Stomach (tissue), 4 donors: Measurements from ENCODE around the gene PAQR5.

Experiments used
- EP300 ChIP-seq: sonication (generic); formaldehyde crosslinking; IDR thresholded peaks from one replicate; pipeline ENCODE4 v1.6.1; 2017; ENCODE audit warnings: antibody characterized with exemption
- POLR2AphosphoS5 ChIP-seq, 3 donors: sonication (generic); formaldehyde crosslinking; IDR thresholded peaks; one replicate each; pipeline ENCODE4 v1.6.1; 2016; ENCODE audit warnings: antibody characterized with exemption in 3 of 3
- TF ChIP-seq, protein P1 (sequence below), 7 experiments: fragments of 450-650 bp in 4 of 7; fragments of 200-600 bp in 3 of 7; sonication (generic) in 3 of 7; IDR thresholded peaks; one replicate each; pipeline ENCODE4 v1.5.1; 2016 to 2019; ENCODE audit warnings: antibody characterized with exemption in 7 of 7, control low read depth in 2 of 7, mild to moderate bottlenecking in 1 of 7

DNA sequence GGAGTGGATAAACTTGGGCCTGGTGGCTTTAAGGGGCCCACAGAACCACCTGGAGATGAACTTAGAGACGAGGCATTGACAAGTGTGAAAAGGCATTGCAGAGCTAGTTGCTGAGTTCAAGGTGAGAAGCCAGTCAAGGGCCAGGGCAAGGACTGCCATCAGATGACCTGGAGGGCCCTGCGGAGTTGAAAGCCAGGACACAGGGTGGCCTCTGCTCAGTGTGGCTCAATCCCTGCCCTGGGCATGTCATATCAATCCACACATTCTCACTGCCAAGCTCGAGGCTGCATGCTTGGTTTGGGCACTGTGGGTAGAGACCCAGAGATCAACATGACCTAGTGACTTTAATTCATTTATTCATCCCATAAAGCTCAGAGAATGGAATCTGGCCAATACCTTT is 9.2 kb downstream of the PAQR5 start:
- TF ChIP-seq, protein P1, sequence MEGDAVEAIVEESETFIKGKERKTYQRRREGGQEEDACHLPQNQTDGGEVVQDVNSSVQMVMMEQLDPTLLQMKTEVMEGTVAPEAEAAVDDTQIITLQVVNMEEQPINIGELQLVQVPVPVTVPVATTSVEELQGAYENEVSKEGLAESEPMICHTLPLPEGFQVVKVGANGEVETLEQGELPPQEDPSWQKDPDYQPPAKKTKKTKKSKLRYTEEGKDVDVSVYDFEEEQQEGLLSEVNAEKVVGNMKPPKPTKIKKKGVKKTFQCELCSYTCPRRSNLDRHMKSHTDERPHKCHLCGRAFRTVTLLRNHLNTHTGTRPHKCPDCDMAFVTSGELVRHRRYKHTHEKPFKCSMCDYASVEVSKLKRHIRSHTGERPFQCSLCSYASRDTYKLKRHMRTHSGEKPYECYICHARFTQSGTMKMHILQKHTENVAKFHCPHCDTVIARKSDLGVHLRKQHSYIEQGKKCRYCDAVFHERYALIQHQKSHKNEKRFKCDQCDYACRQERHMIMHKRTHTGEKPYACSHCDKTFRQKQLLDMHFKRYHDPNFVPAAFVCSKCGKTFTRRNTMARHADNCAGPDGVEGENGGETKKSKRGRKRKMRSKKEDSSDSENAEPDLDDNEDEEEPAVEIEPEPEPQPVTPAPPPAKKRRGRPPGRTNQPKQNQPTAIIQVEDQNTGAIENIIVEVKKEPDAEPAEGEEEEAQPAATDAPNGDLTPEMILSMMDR (IDR thresholded peaks at IDR 0.05): no peak
- TF ChIP-seq EP300 (no peak), POLR2AphosphoS5 (IDR thresholded peaks at IDR 0.05) (no peak)
